ENCODE measurements around the gene TBC1D9B. TPM values are rescaled to one million over a fixed set of nuclear protein-coding genes. Genes with fewer than 3 reads are reported as not detected.

Gene TBC1D9B
- total RNA-seq, 6 experiments from 2014 or later = 58.7 to 81.9 (median 69.5) TPM

DNA sequence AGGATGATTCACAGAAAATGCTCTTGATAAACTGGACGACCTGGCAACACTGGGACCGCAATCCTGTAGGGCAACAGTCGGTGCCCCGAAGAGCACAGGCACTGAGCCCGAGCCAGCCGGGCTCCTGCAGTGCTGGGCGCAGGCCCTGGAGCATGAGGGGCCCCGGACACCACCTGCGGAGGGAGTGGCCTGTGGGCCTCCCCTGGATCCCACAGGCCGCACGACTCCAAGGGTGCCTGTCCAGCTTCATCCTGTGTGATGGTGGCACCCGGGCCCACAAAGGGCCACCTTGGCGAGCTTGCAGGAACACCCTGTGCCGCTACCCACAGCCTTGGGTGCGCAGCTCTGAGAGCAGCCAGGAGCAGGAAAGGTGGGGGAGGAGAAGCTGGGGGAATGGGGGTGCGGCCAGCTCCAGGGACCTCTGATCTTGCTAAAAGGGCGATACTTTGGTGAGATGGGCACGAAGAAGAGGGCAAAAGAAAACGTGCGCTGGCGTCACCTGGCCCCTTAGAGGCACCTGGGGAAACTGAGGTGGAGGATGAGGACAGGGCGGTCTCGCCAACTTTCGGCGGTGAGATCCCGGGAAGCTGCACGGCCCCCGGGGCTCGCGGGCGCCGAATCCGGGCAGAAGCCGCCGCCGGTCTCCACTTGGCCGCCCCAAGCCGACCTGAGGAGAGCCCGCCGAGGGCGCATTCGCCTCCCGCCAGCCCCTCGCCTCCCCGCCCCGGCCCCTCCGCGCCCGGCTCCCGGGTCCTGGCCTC lies 722 bp downstream of the TBC1D9B start:
- intact Hi-C loops (cut with DNase I) = no loop called here
- no peaks in the 10 kb centered on the region for H3K27me3 ChIP-seq
- WGBS (ENCODE audit: insufficient coverage, low coverage, low lambda C conversion rate, missing lambda C conversion rate) = 0% methylated on average over 6 of the region's 50 CpGs
- H3K36me3 ChIP-seq = peaks cover 0 to 9% (median 0%) of the 10 kb centered on the region in 4 donors
- H3K4me3 ChIP-seq = peak overlapping the region; percentile 53 to 71 (median 65)
- H3K4me1 ChIP-seq = peaks cover 0 to 15% (median 0%) of the 10 kb centered on the region in 4 donors
- H3K9me3 ChIP-seq = no peaks in the 10 kb centered on the region
- peak overlapping the region in 2 of 3 donors; percentile 36 for H3K27ac ChIP-seq
- TF ChIP-seq POLR2A (IDR thresholded peaks at IDR 0.05) = no peak
- TF ChIP-seq, protein P1, sequence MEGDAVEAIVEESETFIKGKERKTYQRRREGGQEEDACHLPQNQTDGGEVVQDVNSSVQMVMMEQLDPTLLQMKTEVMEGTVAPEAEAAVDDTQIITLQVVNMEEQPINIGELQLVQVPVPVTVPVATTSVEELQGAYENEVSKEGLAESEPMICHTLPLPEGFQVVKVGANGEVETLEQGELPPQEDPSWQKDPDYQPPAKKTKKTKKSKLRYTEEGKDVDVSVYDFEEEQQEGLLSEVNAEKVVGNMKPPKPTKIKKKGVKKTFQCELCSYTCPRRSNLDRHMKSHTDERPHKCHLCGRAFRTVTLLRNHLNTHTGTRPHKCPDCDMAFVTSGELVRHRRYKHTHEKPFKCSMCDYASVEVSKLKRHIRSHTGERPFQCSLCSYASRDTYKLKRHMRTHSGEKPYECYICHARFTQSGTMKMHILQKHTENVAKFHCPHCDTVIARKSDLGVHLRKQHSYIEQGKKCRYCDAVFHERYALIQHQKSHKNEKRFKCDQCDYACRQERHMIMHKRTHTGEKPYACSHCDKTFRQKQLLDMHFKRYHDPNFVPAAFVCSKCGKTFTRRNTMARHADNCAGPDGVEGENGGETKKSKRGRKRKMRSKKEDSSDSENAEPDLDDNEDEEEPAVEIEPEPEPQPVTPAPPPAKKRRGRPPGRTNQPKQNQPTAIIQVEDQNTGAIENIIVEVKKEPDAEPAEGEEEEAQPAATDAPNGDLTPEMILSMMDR (IDR thresholded peaks at IDR 0.05) = no peak
- DNase-seq (peak in 2 of 3 donors; percentile 43 to 62), ATAC-seq (peak; percentile 23 to 47 (median 34))

DNA sequence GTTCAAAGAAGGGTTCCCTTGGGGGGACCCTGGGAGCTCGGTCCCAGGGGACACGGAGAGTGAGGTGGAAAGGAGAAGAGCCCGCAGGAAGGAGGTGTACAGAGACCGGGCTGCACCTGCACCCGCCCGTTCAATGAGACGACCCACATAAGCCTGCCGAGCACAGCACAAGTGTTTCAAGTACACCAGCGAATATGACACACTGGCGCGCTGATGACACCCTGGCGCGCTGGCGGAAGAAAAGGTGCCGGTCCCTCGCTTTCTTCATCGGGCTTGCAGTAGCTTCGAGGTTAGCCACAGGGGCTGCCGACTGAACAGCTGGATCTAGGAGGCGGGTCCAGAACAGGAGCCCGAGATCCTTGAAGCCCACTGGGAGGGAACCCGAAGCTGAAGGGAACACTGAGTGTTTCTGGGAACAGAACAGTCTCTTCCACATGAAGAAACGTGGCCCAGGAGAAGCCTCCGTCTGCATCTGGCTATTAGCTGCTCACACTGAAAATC lies 1.4 kb downstream of the TBC1D9B start:
- Histone ChIP-seq H3K27me3 (no peaks in the 10 kb centered on the region), H3K4me3 (peak overlapping the region in 2 of 3 donors; percentile 53 to 71), H3K36me3 (peaks cover 0 to 9% (median 1%) of the 10 kb centered on the region in 4 donors), H3K4me1 (peaks cover 0 to 15% (median 0%) of the 10 kb centered on the region in 4 donors), H3K9me3 (no peaks in the 10 kb centered on the region), H3K27ac (no peak overlapping the region)
- ATAC-seq (no peak), DNase-seq (no peak)
- intact Hi-C loops (cut with DNase I) = no loop called here
- WGBS (ENCODE audit: insufficient coverage, low coverage, low lambda C conversion rate, missing lambda C conversion rate) = 69% methylated on average over 4 of the region's 24 CpGs
- TF ChIP-seq, protein P1 (IDR thresholded peaks at IDR 0.05) = no peak
- TF ChIP-seq POLR2A (IDR thresholded peaks at IDR 0.05) = no peak

DNA sequence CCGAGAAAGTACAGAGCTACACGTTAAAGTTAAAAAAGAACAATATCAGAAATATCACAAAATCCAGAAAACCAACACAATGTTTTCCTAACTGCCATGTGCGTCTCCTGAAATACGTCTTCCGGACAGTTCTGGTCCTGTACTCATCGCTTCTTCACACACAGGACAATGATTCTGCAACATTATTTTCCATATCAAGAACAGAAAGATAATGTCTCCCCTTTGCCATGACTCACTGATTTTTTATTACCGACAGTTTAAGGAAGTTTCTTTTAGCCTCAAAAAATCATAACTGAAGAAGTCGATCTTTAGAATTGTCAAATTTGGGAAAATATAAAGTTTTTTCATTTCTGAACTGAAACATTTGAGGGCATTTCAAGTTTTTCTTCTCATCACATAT lies 2.5 kb downstream of the TBC1D9B start:
- ATAC-seq = no peak
- TF ChIP-seq, protein P1 (IDR thresholded peaks at IDR 0.05) = no peak
- TF ChIP-seq POLR2A (IDR thresholded peaks at IDR 0.05) = no peak
- Histone ChIP-seq H3K27me3 (no peaks in the 10 kb centered on the region), H3K36me3 (peaks cover 0 to 9% (median 2%) of the 10 kb centered on the region in 4 donors), H3K4me1 (peaks cover 0 to 15% (median 0%) of the 10 kb centered on the region in 4 donors), H3K27ac (no peak overlapping the region), H3K9me3 (no peaks in the 10 kb centered on the region), H3K4me3 (no peak overlapping the region)
- 80% methylated on average over 8 of the region's 8 CpGs for WGBS (ENCODE audit: insufficient coverage, low coverage, low lambda C conversion rate, missing lambda C conversion rate)
- no peak for DNase-seq
- intact Hi-C loops (cut with DNase I) = no loop called here

DNA sequence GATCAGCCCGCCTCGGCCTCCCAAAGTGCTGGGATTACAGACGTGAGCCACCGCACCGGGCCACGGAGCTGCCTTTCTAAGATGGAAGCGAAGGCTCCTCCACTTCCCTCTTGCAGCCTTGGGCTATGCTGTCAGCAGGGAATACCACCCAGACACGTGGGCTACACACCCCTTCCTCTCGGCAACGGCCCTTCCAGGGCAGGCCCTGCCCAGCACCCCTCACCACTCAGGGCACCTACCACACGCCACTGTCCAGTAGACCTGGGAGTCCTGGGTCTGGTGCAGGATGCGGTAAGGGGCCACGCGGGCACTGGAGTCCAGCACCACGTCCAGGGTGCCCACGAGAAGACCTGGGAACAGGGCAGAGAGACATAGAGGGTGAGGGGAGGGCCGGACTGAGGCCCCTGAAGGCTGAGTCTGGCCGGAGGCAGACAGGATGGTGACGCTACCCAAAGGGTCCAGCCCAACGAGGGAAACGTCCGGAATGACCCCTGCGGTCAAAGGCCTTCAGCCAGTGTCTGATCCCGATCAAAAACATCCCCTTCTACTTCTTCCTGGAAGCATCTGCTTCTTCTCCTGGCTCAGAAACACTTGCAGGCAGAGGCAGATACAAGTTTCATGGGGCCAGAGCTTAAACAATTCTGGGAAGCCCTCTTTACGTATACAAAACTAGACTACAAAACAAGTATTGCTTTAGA lies 3.1 kb downstream of the TBC1D9B start:
- no peak for DNase-seq
- peaks cover 0 to 15% (median 0%) of the 10 kb centered on the region in 4 donors for H3K4me1 ChIP-seq
- 76% methylated on average over 17 of the region's 25 CpGs for WGBS (ENCODE audit: insufficient coverage, low coverage, low lambda C conversion rate, missing lambda C conversion rate)
- intact Hi-C loops (cut with DNase I) = no loop called here
- no peaks in the 10 kb centered on the region for H3K27me3 ChIP-seq
- no peak overlapping the region for H3K4me3 ChIP-seq
- no peak overlapping the region for H3K27ac ChIP-seq
- TF ChIP-seq, protein P1 (IDR thresholded peaks at IDR 0.05) = no peak
- no peak for TF ChIP-seq POLR2A (IDR thresholded peaks at IDR 0.05)
- H3K36me3 ChIP-seq = peaks cover 0 to 9% (median 2%) of the 10 kb centered on the region in 4 donors
- no peaks in the 10 kb centered on the region for H3K9me3 ChIP-seq
- ATAC-seq = no peak
